ENCODE results near the gene SGK2. TPM values are rescaled to one million over a fixed set of nuclear protein-coding genes. Genes with fewer than 3 reads are reported as not detected.

SGK2 gene
- total and polyA plus RNA-seq, 9 of the 15 experiments (the other 6 are each of a cell fraction or from before 2014, with no cell fraction given): 0.07 to 0.31 (median 0.15) TPM; not detected in 2

DNA sequence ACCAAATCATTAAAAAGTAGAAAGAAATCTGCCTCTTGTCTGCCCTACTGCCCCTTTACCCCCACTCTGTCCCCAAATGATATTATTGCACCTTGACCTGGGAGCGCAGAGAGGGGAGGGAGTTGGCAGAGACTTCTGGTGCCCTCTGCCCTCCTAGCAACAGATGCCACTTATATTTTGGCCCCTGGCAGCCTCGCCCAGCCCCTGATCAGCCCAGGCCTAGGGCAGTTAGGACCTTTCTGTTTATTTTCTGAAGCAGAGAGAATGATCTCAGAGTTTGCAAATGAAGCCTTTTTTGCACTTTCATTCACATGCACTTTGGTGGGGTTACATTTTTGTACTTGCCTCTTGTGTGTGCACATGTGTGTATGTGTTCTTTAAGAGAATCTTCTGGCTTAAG lies 8.4 kb upstream of the SGK2 start:
- Histone ChIP-seq H3K79me2 (ENCODE audit: control insufficient read depth, insufficient read depth, low read length) (no peaks in the 10 kb centered on the region), H3K27me3 (ENCODE audit: control insufficient read depth in 2 of 2, insufficient read depth in 2 of 2, low read length in 2 of 2) (no peaks in the 10 kb centered on the region), H3K9me3 (replicated peaks; ENCODE audit: control insufficient read depth, insufficient read depth, low read depth, low read length) (no peaks in the 10 kb centered on the region), H2AFZ (ENCODE audit: low read depth, low read length) (no peak overlapping the region), H3K4me2 (ENCODE audit: insufficient read depth, low read length) (no peak overlapping the region), H3K9me1 (ENCODE audit: control insufficient read depth, insufficient read depth, low read length) (no peaks in the 10 kb centered on the region), H3K4me1 (replicated peaks in 1 of 2; ENCODE audit: control insufficient read depth in 2 of 2, insufficient read depth in 2 of 2, low read length in 2 of 2) (peaks cover 7 to 14% of the 10 kb centered on the region in 2 experiments; a peak in 3 of 5 replicates), H3K4me3 (no peak overlapping the region), H3K36me3 (ENCODE audit: control insufficient read depth, insufficient read depth, low read length) (no peaks in the 10 kb centered on the region; the same call in 2 of the 3 replicates), H3K27ac (ENCODE audit: extremely low read depth, low read depth, low read length) (no peak overlapping the region), H3K9ac (ENCODE audit: insufficient read depth in 1 of 2, low read depth in 2 of 2, low read length in 2 of 2) (no peak overlapping the region), H4K20me1 (replicated peaks; ENCODE audit: control insufficient read depth, insufficient read depth, low read length) (no peaks in the 10 kb centered on the region)
- POLR2A ChIA-PET: interaction anchor here (0.6 to 0.9 kb wide), 2 partner anchors 8 to 22 kb away, joined by 3 read pairs; partner anchors contain the start of gene SGK2
- DNase-seq (ENCODE audit: extremely low read depth in 1 of 4, low spot score in 3 of 4): no peak
- TF ChIP-seq PHB2 (IDR thresholded peaks at IDR 0.05; ENCODE audit: low read depth) (no peak), U2AF2 (optimal IDR thresholded peaks at IDR 0.05; ENCODE audit: low read depth, low read length) (no peak), NCOA4 (IDR thresholded peaks at IDR 0.05; ENCODE audit: partially characterized antibody) (no peak), CBFA2T2 (conservative IDR thresholded peaks at IDR 0.05) (no peak)
- TF ChIP-seq, protein P1, sequence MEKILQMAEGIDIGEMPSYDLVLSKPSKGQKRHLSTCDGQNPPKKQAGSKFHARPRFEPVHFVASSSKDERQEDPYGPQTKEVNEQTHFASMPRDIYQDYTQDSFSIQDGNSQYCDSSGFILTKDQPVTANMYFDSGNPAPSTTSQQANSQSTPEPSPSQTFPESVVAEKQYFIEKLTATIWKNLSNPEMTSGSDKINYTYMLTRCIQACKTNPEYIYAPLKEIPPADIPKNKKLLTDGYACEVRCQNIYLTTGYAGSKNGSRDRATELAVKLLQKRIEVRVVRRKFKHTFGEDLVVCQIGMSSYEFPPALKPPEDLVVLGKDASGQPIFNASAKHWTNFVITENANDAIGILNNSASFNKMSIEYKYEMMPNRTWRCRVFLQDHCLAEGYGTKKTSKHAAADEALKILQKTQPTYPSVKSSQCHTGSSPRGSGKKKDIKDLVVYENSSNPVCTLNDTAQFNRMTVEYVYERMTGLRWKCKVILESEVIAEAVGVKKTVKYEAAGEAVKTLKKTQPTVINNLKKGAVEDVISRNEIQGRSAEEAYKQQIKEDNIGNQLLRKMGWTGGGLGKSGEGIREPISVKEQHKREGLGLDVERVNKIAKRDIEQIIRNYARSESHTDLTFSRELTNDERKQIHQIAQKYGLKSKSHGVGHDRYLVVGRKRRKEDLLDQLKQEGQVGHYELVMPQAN (IDR thresholded peaks at IDR 0.05; ENCODE audit: borderline replicate concordance): no peak
- intact Hi-C loops (cut with micrococcal nuclease): no loop called here
- FAIRE-seq: no peak
- in situ Hi-C loops (cut with MboI): no loop called here
- no peak for ATAC-seq
- CTCF ChIA-PET (ENCODE audit: low intra/inter-chr PET ratio): no interaction called here
- 86% methylated on average over 2 of the region's 2 CpGs for WGBS (ENCODE audit: insufficient coverage, low coverage, missing lambda C conversion rate)
- BruUV-seq (replicated peaks): no TSS peak

All from K562 (cell line).